Measurements from ENCODE around the gene MED13. TPM values are rescaled to one million over a fixed set of nuclear protein-coding genes. Genes with fewer than 3 reads are reported as not detected.
"Not testable (repeated sequence)": the region's sequence is repeated elsewhere in the genome, so short reads cannot be mapped to it uniquely, and the experiment has no call there.

The MED13 gene
- total RNA-seq, 1 experiment from 2014 or later = 31.5 TPM

- DNase-seq (ENCODE audit: low spot score) = no peak
Observed at GRCh38 chr17:62058611-62059010, 6.5 kb downstream of the MED13 start.

GRCh38 chr17:62057696-62058095, 7.4 kb downstream of the MED13 start:
- no peak for DNase-seq (ENCODE audit: low spot score)

- no peak for DNase-seq (ENCODE audit: low spot score)
Observed at GRCh38 chr17:62052765-62053338, 12.2 kb downstream of the MED13 start.

- DNase-seq (ENCODE audit: low spot score) = no peak
Observed at GRCh38 chr17:62051053-62051452, 14.0 kb downstream of the MED13 start.

- no peak for DNase-seq (ENCODE audit: low spot score)
Observed at GRCh38 chr17:62049299-62049698, 15.8 kb downstream of the MED13 start.

GRCh38 chr17:62048262-62048661, 16.8 kb downstream of the MED13 start:
- DNase-seq (ENCODE audit: low spot score) = no peak

GRCh38 chr17:62045517-62045916, 19.6 kb downstream of the MED13 start:
- DNase-seq (ENCODE audit: low spot score) = no peak

- no peak for DNase-seq (ENCODE audit: low spot score)
Observed at GRCh38 chr17:62045109-62045508, 20.0 kb downstream of the MED13 start.

- no peak for DNase-seq (ENCODE audit: low spot score)
Observed at GRCh38 chr17:62043602-62044001, 21.5 kb downstream of the MED13 start.

- DNase-seq (ENCODE audit: low spot score) = no peak
Observed at GRCh38 chr17:62043140-62043539, 21.9 kb downstream of the MED13 start.

- no peak for DNase-seq (ENCODE audit: low spot score)
Observed at GRCh38 chr17:62038248-62038647, 26.8 kb downstream of the MED13 start.

GRCh38 chr17:62033317-62033716, 31.8 kb downstream of the MED13 start:
- DNase-seq (ENCODE audit: low spot score) = no peak

GRCh38 chr17:62032480-62032879, 32.6 kb downstream of the MED13 start:
- no peak for DNase-seq (ENCODE audit: low spot score)

- no peak for DNase-seq (ENCODE audit: low spot score)
Observed at GRCh38 chr17:62030264-62030663, 34.8 kb downstream of the MED13 start.

- DNase-seq (ENCODE audit: low spot score) = no peak
Observed at GRCh38 chr17:62024866-62025265, 40.2 kb downstream of the MED13 start.

GRCh38 chr17:62017912-62018311, 47.2 kb downstream of the MED13 start:
- DNase-seq (ENCODE audit: low spot score) = no peak

- no peak for DNase-seq (ENCODE audit: low spot score)
Observed at GRCh38 chr17:62017496-62017895, 47.6 kb downstream of the MED13 start.

GRCh38 chr17:62014526-62014925, 50.6 kb downstream of the MED13 start:
- DNase-seq (ENCODE audit: low spot score) = no peak

- DNase-seq (ENCODE audit: low spot score) = no peak
Observed at GRCh38 chr17:62009220-62009619, 55.9 kb downstream of the MED13 start.

- no peak for DNase-seq (ENCODE audit: low spot score)
Observed at GRCh38 chr17:62008294-62008693, 56.8 kb downstream of the MED13 start.

- DNase-seq (ENCODE audit: low spot score) = no peak
Observed at GRCh38 chr17:62004388-62004787, 60.7 kb downstream of the MED13 start.

- DNase-seq (ENCODE audit: low spot score) = not testable (repeated sequence)
Observed at GRCh38 chr17:62003141-62003540, 61.9 kb downstream of the MED13 start.

- DNase-seq (ENCODE audit: low spot score) = no peak
Observed at GRCh38 chr17:62001105-62001504, 64.0 kb downstream of the MED13 start.

- no peak for DNase-seq (ENCODE audit: low spot score)
Observed at GRCh38 chr17:62000186-62000585, 64.9 kb downstream of the MED13 start.

All from H4 (cell line).